GM23248 (cell line): Measurements from ENCODE around the gene OR10A6. TPM values are rescaled to one million over a fixed set of nuclear protein-coding genes. Genes with fewer than 3 reads are reported as not detected.
A peak's percentile ranks its signal among the peaks of the same experiment; 100 is the strongest.

ENCODE experiments used
- DNase-seq: peaks from one replicate; pipeline ENCODE4 v3.0.0-alpha.2; 2015
- H2AFZ ChIP-seq: fragments of 200-600 bp; sonication (generic); 2 replicates; pipeline ENCODE4 v1.6.1; 2016; ENCODE audit warnings: antibody characterized with exemption
- H3F3A ChIP-seq: fragments of 200-600 bp; sonication (generic); 2 replicates; pipeline ENCODE4 v1.6.1; 2016; ENCODE audit warnings: mild to moderate bottlenecking, antibody characterized with exemption, mixed run types; ENCODE audit not compliant: insufficient read depth
- H3K27ac ChIP-seq: fragments of 200-600 bp; sonication (generic); 2 replicates; pipeline ENCODE4 v1.5.1; 2016; ENCODE audit warnings: mild to moderate bottlenecking
- H3K27me3 ChIP-seq: fragments of 200-600 bp; sonication (generic); replicated peaks from 2 replicates; pipeline ENCODE4 v1.6.1; 2016; ENCODE audit warnings: mild to moderate bottlenecking; ENCODE audit not compliant: insufficient read depth
- H3K36me3 ChIP-seq: fragments of 200-600 bp; sonication (generic); 2 replicates; pipeline ENCODE4 v1.6.1; 2016; ENCODE audit warnings: low read depth, mild to moderate bottlenecking
- H3K4me1 ChIP-seq: fragments of 200-600 bp; sonication (generic); 2 replicates; pipeline ENCODE4 v1.6.1; 2016; ENCODE audit warnings: mild to moderate bottlenecking; ENCODE audit not compliant: insufficient read depth
- H3K4me2 ChIP-seq: fragments of 200-600 bp; sonication (generic); one replicate; pipeline ENCODE4 v1.6.1; 2016; ENCODE audit warnings: mild to moderate bottlenecking; ENCODE audit not compliant: unreplicated experiment
- H3K4me3 ChIP-seq: fragments of 200-600 bp; sonication (generic); 2 replicates; pipeline ENCODE4 v1.5.1; 2016; ENCODE audit warnings: mild to moderate bottlenecking
- H3K79me2 ChIP-seq: fragments of 200-600 bp; sonication (generic); 2 replicates; pipeline ENCODE4 v1.6.1; 2016; ENCODE audit warnings: mild to moderate bottlenecking; ENCODE audit not compliant: insufficient read depth
- H3K9ac ChIP-seq: fragments of 200-600 bp; sonication (generic); 2 replicates; pipeline ENCODE4 v1.6.1; 2016; ENCODE audit warnings: mild to moderate bottlenecking
- H3K9me2 ChIP-seq: fragments of 200-600 bp; sonication (generic); 2 replicates; pipeline ENCODE4 v1.6.1; 2016; ENCODE audit warnings: mixed run types, mild to moderate bottlenecking, moderate library complexity; ENCODE audit not compliant: insufficient read depth
- H3K9me3 ChIP-seq: fragments of 200-600 bp; sonication (generic); one replicate; pipeline ENCODE4 v1.6.1; 2017; ENCODE audit warnings: low read depth
- H4K20me1 ChIP-seq: fragments of 200-600 bp; sonication (generic); 2 replicates; pipeline ENCODE4 v1.6.0; 2016; ENCODE audit not compliant: insufficient read depth
- EZH2 ChIP-seq: fragments of 200-600 bp; sonication (generic); IDR thresholded peaks from 2 replicates; pipeline ENCODE4 v1.6.1; 2018; ENCODE audit warnings: antibody characterized with exemption, mild to moderate bottlenecking; ENCODE audit not compliant: insufficient read depth, poor library complexity, severe bottlenecking
- EZH2phosphoT487 ChIP-seq: fragments of 200-600 bp; sonication (generic); IDR thresholded peaks from 2 replicates; pipeline ENCODE4 v1.6.1; 2018; ENCODE audit warnings: antibody characterized with exemption, moderate library complexity, mild to moderate bottlenecking, low read depth; ENCODE audit not compliant: insufficient read depth
- WGBS, 2 experiments: methylation state at CpG; one replicate each; pipeline ENCODE4 v1.1.6; 2015 to 2017; ENCODE audit warnings: low lambda C conversion rate in 2 of 2, low coverage in 1 of 2; ENCODE audit errors: missing lambda C conversion rate in 2 of 2; 5-methylcytosine and 5-hydroxymethylcytosine counted together
- in situ Hi-C: fragments of 300-500 bp; cut with MboI; formaldehyde crosslinking; loops from 2 replicates; pipeline ENCODE4 v1.15.0; 2020
- polyA plus RNA-seq: library from polyadenylated mRNA; unstranded; fragments of >200 nt; fragmentation: Nextera tagmentation; extraction: Ambion mirVana; gene quantifications from 2 replicates; pipeline ENCODE4 v1.2.1, GENCODE V29; 2016
- total RNA-seq: library from RNA; depleted of rRNA; stranded (reverse); fragments of >200 nt; shearing (Covaris generic); gene quantifications from 2 replicates; pipeline ENCODE4 v1.2.3, GENCODE V29; 2014

The OR10A6 gene
- total and polyA plus RNA-seq, 2 experiments from 2014 or later = 0.11 to 0.39 TPM

- WGBS, 2 experiments = 58 to 64% methylated on average over 1 of the region's 1 CpG
- no peaks in the 10 kb centered on the region for H4K20me1 ChIP-seq
- H3K79me2 ChIP-seq = no peaks in the 10 kb centered on the region
- no peaks in the 10 kb centered on the region for H3K9me3 ChIP-seq
- peaks cover 64% of the 10 kb centered on the region for H3K4me1 ChIP-seq
- H3K36me3 ChIP-seq = no peaks in the 10 kb centered on the region
- H3K27me3 ChIP-seq = no peaks in the 10 kb centered on the region
- no peak overlapping the region for H3K4me3 ChIP-seq
- in situ Hi-C loops = no loop called here
- H3K9me2 ChIP-seq = no peaks in the 10 kb centered on the region
- TF ChIP-seq EZH2 = no peak
- no peak for TF ChIP-seq EZH2phosphoT487
- no peak overlapping the region for H3K4me2 ChIP-seq
- peaks cover 42% of the 10 kb centered on the region for H3F3A ChIP-seq
- peak overlapping the region; percentile 96 for H3K27ac ChIP-seq
- DNase-seq = no peak
- H2AFZ ChIP-seq = no peak overlapping the region
- H3K9ac ChIP-seq = no peak overlapping the region
These were observed 36.0 kb upstream of the OR10A6 start for GRCh38 chr11:7967097-7967496.

DNA sequence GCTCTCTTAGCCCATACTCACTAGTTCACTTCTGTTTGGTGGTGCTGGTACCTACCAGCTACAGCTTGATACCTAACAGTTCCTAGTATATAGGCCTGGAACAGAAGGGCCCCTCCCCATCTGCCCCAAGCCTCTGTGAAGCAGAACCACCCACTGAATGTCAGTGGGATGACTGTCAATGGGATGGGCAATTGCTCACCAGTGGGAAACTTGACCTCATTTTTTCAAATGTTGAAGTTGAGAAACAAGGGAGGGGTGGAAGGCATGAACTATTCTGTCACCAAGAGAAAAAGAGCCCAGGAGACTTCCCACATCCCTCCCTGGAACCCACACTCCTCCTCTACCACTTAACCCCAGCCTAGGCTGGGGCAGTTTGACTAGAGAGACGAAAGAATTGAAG is 34.3 kb upstream of the OR10A6 start, which contains the start of gene NLRP10:
Gene NLRP10, minus strand, starts transcription at position 62 of the 400 bp plus-strand sequence. CDS start 1,952 bp downstream, outside the sequence.
- no peaks in the 10 kb centered on the region for H3K27me3 ChIP-seq
- WGBS, 2 experiments = 5 to 44% methylated on average over 1 of the region's 1 CpG
- in situ Hi-C loops = no loop called here
- no peaks in the 10 kb centered on the region for H4K20me1 ChIP-seq
- H3K9ac ChIP-seq = peak within 1 kb of the TSS; percentile 82
- peak within 1 kb of the TSS; percentile 96 for H3K27ac ChIP-seq
- H3K4me3 ChIP-seq = peak within 1 kb of the TSS; percentile 51
- peaks cover 64% of the 10 kb centered on the region for H3K4me1 ChIP-seq
- DNase-seq = peak; percentile 94
- no peaks in the 10 kb centered on the region for H3K79me2 ChIP-seq
- peak within 1 kb of the TSS; percentile 31; the same call in 1 of the 2 replicates for H2AFZ ChIP-seq
- H3K4me2 ChIP-seq = peak within 1 kb of the TSS; percentile 67
- no peaks in the 10 kb centered on the region for H3K9me3 ChIP-seq
- TF ChIP-seq EZH2 (no peak), EZH2phosphoT487 (no peak)
- no peaks in the 10 kb centered on the region for H3K36me3 ChIP-seq
- H3F3A ChIP-seq = peaks cover 42% of the 10 kb centered on the region
- H3K9me2 ChIP-seq = no peaks in the 10 kb centered on the region

- Histone ChIP-seq H3K79me2 (no peaks in the 10 kb centered on the region), H3K9ac (peak overlapping the region; percentile 82), H2AFZ (peak overlapping the region; percentile 31; the same call in 1 of the 2 replicates), H4K20me1 (no peaks in the 10 kb centered on the region), H3K4me2 (peak overlapping the region; percentile 67), H3K36me3 (no peaks in the 10 kb centered on the region), H3K4me3 (peak overlapping the region; percentile 51), H3K27ac (peak overlapping the region; percentile 96), H3K9me3 (no peaks in the 10 kb centered on the region), H3K27me3 (no peaks in the 10 kb centered on the region), H3F3A (peaks cover 42% of the 10 kb centered on the region), H3K4me1 (peaks cover 60% of the 10 kb centered on the region), H3K9me2 (no peaks in the 10 kb centered on the region)
- DNase-seq = peak; percentile 79
- in situ Hi-C loops = no loop called here
- TF ChIP-seq EZH2 = no peak
- TF ChIP-seq EZH2phosphoT487 = no peak
These were observed 33.8 kb upstream of the OR10A6 start for GRCh38 chr11:7964873-7965272.

DNA sequence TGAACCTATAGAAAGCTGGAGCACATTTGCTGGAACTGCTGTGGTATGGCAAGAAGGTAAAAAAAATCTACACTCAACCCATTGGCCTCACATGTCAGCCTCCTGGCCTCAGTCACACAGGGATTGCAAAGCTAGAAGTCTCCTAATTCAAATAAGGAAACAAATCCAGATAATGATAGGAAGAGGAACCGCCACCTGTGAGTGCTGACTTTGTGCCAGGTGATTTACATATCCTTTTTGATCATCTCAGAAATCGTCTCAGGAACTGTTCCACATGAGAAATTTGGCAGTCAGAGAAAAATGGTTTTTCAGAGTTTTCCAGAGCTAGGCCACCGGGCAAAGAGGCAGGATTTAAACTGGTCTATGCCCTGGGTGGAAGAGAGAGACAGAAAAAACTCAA is 33.2 kb upstream of the OR10A6 start:
- no peak for TF ChIP-seq EZH2
- peak overlapping the region; percentile 82 for H3K9ac ChIP-seq
- in situ Hi-C loops = no loop called here
- H3K9me2 ChIP-seq = no peaks in the 10 kb centered on the region
- H3K9me3 ChIP-seq = no peaks in the 10 kb centered on the region
- peaks cover 38% of the 10 kb centered on the region for H3F3A ChIP-seq
- no peak for DNase-seq
- H3K27me3 ChIP-seq = no peaks in the 10 kb centered on the region
- no peaks in the 10 kb centered on the region for H3K36me3 ChIP-seq
- peak overlapping the region; percentile 96 for H3K27ac ChIP-seq
- peak overlapping the region; percentile 67 for H3K4me2 ChIP-seq
- peaks cover 54% of the 10 kb centered on the region for H3K4me1 ChIP-seq
- H3K4me3 ChIP-seq = peak overlapping the region; percentile 51
- H4K20me1 ChIP-seq = no peaks in the 10 kb centered on the region
- H2AFZ ChIP-seq = 0 out of 2 replicates have a peak overlapping the region, but pooled peaks have one; percentile 31
- no peaks in the 10 kb centered on the region for H3K79me2 ChIP-seq
- WGBS, 2 experiments = 54 to 67% methylated on average over 3 of the region's 3 CpGs

- WGBS, 2 experiments = 64 to 92% methylated on average over 1 of the region's 1 CpG
These were observed 24.1 kb upstream of the OR10A6 start for GRCh38 chr11:7955191-7955590.

More at GRCh38 chr11:7955191-7955590, 24.1 kb upstream of the OR10A6 start:
- Histone ChIP-seq H2AFZ (no peak overlapping the region; the same call in 1 of the 2 replicates), H3K27ac (no peak overlapping the region), H3K79me2 (no peaks in the 10 kb centered on the region), H3K9me2 (no peaks in the 10 kb centered on the region), H3K36me3 (no peaks in the 10 kb centered on the region), H3F3A (peaks cover 7% of the 10 kb centered on the region; the same call in 1 of the 2 replicates), H3K4me1 (no peaks in the 10 kb centered on the region), H3K27me3 (no peaks in the 10 kb centered on the region), H3K9me3 (peaks cover 6% of the 10 kb centered on the region), H3K9ac (no peak overlapping the region), H4K20me1 (no peaks in the 10 kb centered on the region), H3K4me2 (no peak overlapping the region), H3K4me3 (no peak overlapping the region)
- TF ChIP-seq EZH2phosphoT487 (no peak), EZH2 (no peak)
- in situ Hi-C loops = no loop called here
- no peak for DNase-seq
